Loucy (cell line): Measurements from ENCODE around the gene OGG1.

Source experiments
- EZH2phosphoT487 ChIP-seq: fragments of 200-600 bp; IDR thresholded peaks from 2 replicates; pipeline ENCODE4 v1.6.1; 2018; ENCODE audit warnings: antibody characterized with exemption, mild to moderate bottlenecking, moderate library complexity, borderline replicate concordance
- TF ChIP-seq, protein P1 (sequence below): fragments of 200-600 bp; sonication (generic); conservative IDR thresholded peaks from 2 replicates; pipeline ENCODE4 v1.5.1; 2014; ENCODE audit warnings: mild to moderate bottlenecking, antibody characterized with exemption, low read length

- TF ChIP-seq, protein P1, sequence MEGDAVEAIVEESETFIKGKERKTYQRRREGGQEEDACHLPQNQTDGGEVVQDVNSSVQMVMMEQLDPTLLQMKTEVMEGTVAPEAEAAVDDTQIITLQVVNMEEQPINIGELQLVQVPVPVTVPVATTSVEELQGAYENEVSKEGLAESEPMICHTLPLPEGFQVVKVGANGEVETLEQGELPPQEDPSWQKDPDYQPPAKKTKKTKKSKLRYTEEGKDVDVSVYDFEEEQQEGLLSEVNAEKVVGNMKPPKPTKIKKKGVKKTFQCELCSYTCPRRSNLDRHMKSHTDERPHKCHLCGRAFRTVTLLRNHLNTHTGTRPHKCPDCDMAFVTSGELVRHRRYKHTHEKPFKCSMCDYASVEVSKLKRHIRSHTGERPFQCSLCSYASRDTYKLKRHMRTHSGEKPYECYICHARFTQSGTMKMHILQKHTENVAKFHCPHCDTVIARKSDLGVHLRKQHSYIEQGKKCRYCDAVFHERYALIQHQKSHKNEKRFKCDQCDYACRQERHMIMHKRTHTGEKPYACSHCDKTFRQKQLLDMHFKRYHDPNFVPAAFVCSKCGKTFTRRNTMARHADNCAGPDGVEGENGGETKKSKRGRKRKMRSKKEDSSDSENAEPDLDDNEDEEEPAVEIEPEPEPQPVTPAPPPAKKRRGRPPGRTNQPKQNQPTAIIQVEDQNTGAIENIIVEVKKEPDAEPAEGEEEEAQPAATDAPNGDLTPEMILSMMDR, result no peak
- TF ChIP-seq EZH2phosphoT487, result no peak
Measured at GRCh38 chr3:9703736-9704346, 45.9 kb upstream of the OGG1 start, which contains the start of gene CPNE9.
